Thyroid gland (tissue), 4 donors: Measurements from ENCODE around the gene GLI1. TPM values are rescaled to one million over a fixed set of nuclear protein-coding genes. Genes with fewer than 3 reads are reported as not detected.

Source experiments
- DNase-seq, 2 donors: peaks; one replicate each; pipeline ENCODE4 v3.0.0-alpha.2; 2019
- H3K27ac ChIP-seq, 3 donors: fragments of 200-600 bp; sonication (generic); 1 replicate in 2 of 3; 2 replicates in 1 of 3; pipeline ENCODE4 v1.5.1; 2016 to 2019; ENCODE audit warnings: mild to moderate bottlenecking in 1 of 3, moderate library complexity in 1 of 3
- H3K27me3 ChIP-seq: fragments of 200-600 bp; sonication (generic); one replicate; pipeline ENCODE4 v1.5.1; 2019
- H3K36me3 ChIP-seq, 2 donors: fragments of 200-600 bp; sonication (generic); one replicate each; pipeline ENCODE4 v1.5.1; 2016 to 2019
- H3K4me1 ChIP-seq, 2 donors: fragments of 200-600 bp; sonication (generic); one replicate each; pipeline ENCODE4 v1.5.1; 2017 to 2019
- H3K4me3 ChIP-seq, 3 donors: fragments of 200-600 bp; sonication (generic); replicated peaks in 1 of 3; 1 replicate in 2 of 3; 2 replicates in 1 of 3; pipeline ENCODE4 v1.5.1; 2016; ENCODE audit warnings: mild to moderate bottlenecking in 1 of 3
- H3K9me3 ChIP-seq: fragments of 200-600 bp; sonication (generic); one replicate; pipeline ENCODE4 v1.5.1; 2017
- POLR2A ChIP-seq, 2 donors: fragments of 450-650 bp; IDR thresholded peaks; one replicate each; pipeline ENCODE4 v1.6.1; 2017; ENCODE audit warnings: antibody characterized with exemption in 2 of 2, mild to moderate bottlenecking in 2 of 2, moderate library complexity in 1 of 2
- WGBS, 2 donors: methylation state at CpG; one replicate each; pipeline ENCODE4 v1.1.5; 2017; 5-methylcytosine and 5-hydroxymethylcytosine counted together
- intact Hi-C: fragments of 100-400 bp; cut with DNase I; formaldehyde crosslinking; loops from one replicate; pipeline ENCODE4 v1.15.1; 2023
- total RNA-seq, 4 donors: library from RNA; depleted of rRNA; stranded (reverse); fragments of >200 nt; gene quantifications; one replicate each; pipeline ENCODE4 v1.2.3, GENCODE V29; 2016
- TF ChIP-seq, protein P1 (sequence below), 6 experiments: fragments of 200-600 bp in 3 of 6; fragments of 450-650 bp in 3 of 6; sonication (generic) in 3 of 6; IDR thresholded peaks; one replicate each; pipeline ENCODE4 v1.5.1; 2016 to 2019; ENCODE audit warnings: antibody characterized with exemption in 6 of 6, mild to moderate bottlenecking in 2 of 6, inconsistent platforms in 1 of 6, moderate library complexity in 1 of 6

The GLI1 gene
- total RNA-seq, 4 donors from 2014 or later, result 1.1 to 2.2 (median 1.6) TPM; not detected in 1

- DNase-seq, result no peak
- no peak overlapping the region for H3K4me3 ChIP-seq
- TF ChIP-seq POLR2A (IDR thresholded peaks at IDR 0.05), result no peak
- TF ChIP-seq, protein P1, sequence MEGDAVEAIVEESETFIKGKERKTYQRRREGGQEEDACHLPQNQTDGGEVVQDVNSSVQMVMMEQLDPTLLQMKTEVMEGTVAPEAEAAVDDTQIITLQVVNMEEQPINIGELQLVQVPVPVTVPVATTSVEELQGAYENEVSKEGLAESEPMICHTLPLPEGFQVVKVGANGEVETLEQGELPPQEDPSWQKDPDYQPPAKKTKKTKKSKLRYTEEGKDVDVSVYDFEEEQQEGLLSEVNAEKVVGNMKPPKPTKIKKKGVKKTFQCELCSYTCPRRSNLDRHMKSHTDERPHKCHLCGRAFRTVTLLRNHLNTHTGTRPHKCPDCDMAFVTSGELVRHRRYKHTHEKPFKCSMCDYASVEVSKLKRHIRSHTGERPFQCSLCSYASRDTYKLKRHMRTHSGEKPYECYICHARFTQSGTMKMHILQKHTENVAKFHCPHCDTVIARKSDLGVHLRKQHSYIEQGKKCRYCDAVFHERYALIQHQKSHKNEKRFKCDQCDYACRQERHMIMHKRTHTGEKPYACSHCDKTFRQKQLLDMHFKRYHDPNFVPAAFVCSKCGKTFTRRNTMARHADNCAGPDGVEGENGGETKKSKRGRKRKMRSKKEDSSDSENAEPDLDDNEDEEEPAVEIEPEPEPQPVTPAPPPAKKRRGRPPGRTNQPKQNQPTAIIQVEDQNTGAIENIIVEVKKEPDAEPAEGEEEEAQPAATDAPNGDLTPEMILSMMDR (IDR thresholded peaks at IDR 0.05), result no peak
- intact Hi-C loops, result no loop called here
- no peaks in the 10 kb centered on the region for H3K27me3 ChIP-seq
- H3K27ac ChIP-seq, result no peak overlapping the region
- H3K4me1 ChIP-seq, result peaks cover 21 to 23% of the 10 kb centered on the region in 2 donors
- H3K9me3 ChIP-seq, result no peaks in the 10 kb centered on the region
- 21 to 27% methylated on average over 5 of the region's 5 CpGs for WGBS, 2 donors
- no peaks in the 10 kb centered on the region for H3K36me3 ChIP-seq
Measured at GRCh38 chr12:57462912-57463253, 3.3 kb downstream of the GLI1 start.

- Histone ChIP-seq H3K36me3 (no peaks in the 10 kb centered on the region), H3K9me3 (no peaks in the 10 kb centered on the region), H3K4me3 (no peak overlapping the region), H3K27me3 (no peaks in the 10 kb centered on the region), H3K4me1 (peaks cover 16 to 18% of the 10 kb centered on the region in 2 donors), H3K27ac (no peak overlapping the region)
- no peak for TF ChIP-seq POLR2A (IDR thresholded peaks at IDR 0.05)
- TF ChIP-seq, protein P1 (IDR thresholded peaks at IDR 0.05), result no peak
- no peak for DNase-seq
- intact Hi-C loops, result no loop called here
- 94% methylated on average over 12 of the region's 12 CpGs for WGBS, 2 donors
Measured at GRCh38 chr12:57464569-57464968, 5.0 kb downstream of the GLI1 start.

- peaks cover 11 to 14% of the 10 kb centered on the region in 2 donors for H3K4me1 ChIP-seq
Measured at GRCh38 chr12:57465030-57465746, 5.6 kb downstream of the GLI1 start.

DNA sequence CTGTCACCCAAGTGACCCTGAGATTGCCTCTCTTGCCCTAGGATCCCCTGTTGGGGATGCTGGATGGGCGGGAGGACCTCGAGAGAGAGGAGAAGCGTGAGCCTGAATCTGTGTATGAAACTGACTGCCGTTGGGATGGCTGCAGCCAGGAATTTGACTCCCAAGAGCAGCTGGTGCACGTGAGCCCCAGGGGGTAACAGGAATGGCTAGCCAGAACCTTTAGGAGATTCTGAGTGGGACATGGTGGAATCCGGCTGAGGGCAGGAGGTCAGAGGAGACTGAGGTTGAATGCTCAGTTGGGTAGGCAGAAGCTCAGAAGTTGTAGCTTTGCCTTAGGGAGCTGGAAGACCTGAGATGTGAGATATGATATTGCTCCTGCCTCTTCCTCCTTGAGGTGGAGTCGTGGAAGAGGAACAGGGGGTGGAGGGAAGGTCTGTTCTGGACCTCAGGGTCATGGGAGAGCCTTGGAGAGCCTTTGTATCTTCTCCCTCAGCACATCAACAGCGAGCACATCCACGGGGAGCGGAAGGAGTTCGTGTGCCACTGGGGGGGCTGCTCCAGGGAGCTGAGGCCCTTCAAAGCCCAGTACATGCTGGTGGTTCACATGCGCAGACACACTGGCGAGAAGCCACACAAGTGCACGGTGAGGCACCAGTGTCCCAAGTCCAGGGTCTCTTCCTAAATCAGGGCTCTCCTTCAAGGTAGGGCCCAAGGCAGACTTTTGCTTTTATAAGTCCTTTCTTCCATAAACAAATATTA is 6.3 kb downstream of the GLI1 start:
- Histone ChIP-seq H3K9me3 (no peaks in the 10 kb centered on the region), H3K4me1 (peaks cover 7 to 11% of the 10 kb centered on the region in 2 donors), H3K27ac (no peak overlapping the region), H3K36me3 (no peaks in the 10 kb centered on the region), H3K4me3 (no peak overlapping the region), H3K27me3 (no peaks in the 10 kb centered on the region)
- intact Hi-C loops, result no loop called here
- 77 to 78% methylated on average over 14 of the region's 14 CpGs for WGBS, 2 donors
- DNase-seq, result no peak
- TF ChIP-seq POLR2A (IDR thresholded peaks at IDR 0.05), result no peak
- TF ChIP-seq, protein P1 (IDR thresholded peaks at IDR 0.05), result no peak

More at GRCh38 chr12:57465030-57465746, 5.6 kb downstream of the GLI1 start:
- no peaks in the 10 kb centered on the region for H3K36me3 ChIP-seq
- no peaks in the 10 kb centered on the region for H3K9me3 ChIP-seq
- TF ChIP-seq, protein P1 (IDR thresholded peaks at IDR 0.05), result no peak
- TF ChIP-seq POLR2A (IDR thresholded peaks at IDR 0.05), result no peak
- H3K4me3 ChIP-seq, result no peak overlapping the region
- no peak for DNase-seq
- H3K27ac ChIP-seq, result no peak overlapping the region
- no peaks in the 10 kb centered on the region for H3K27me3 ChIP-seq
- intact Hi-C loops, result no loop called here
- 83 to 85% methylated on average over 6 of the region's 6 CpGs for WGBS, 2 donors
